Activated CD8-positive, alpha-beta memory T cell treated with anti-CD3 and anti-CD28 coated beads, Interleukin-2, amount 50 U/mL, for 1 hour (primary cell): ENCODE data around the gene LRRC45.

Source experiments
- DNase-seq: peaks from one replicate; pipeline ENCODE4 v3.0.0-alpha.2; 2020; ENCODE audit errors: extremely low read depth

The LRRC45 gene

GRCh38 chr17:82050761-82051641 is 27.9 kb downstream of the LRRC45 start:
- DNase-seq = no peak

GRCh38 chr17:82051776-82052637 is 28.9 kb downstream of the LRRC45 start, which contains the start of the genes GPS1 and RFNG:
Gene GPS1, plus strand, starts transcription at chr17:82051898. Its CDS starts 34 bp downstream, at chr17:82051932.
Gene RFNG, minus strand, starts transcription at chr17:82051811. Its CDS starts 45 bp downstream, at chr17:82051766.
- DNase-seq = peak; percentile 49

GRCh38 chr17:82052638-82053059 is 29.5 kb downstream of the LRRC45 start:
- DNase-seq = no peak

GRCh38 chr17:82053130-82053529 is 30.0 kb downstream of the LRRC45 start:
- DNase-seq = no peak

- no peak for DNase-seq
These were observed 30.6 kb downstream of the LRRC45 start for GRCh38 chr17:82053556-82054263.

- DNase-seq = no peak
These were observed 31.4 kb downstream of the LRRC45 start for GRCh38 chr17:82054351-82055022.

- DNase-seq = no peak
These were observed 32.2 kb downstream of the LRRC45 start for GRCh38 chr17:82055023-82055964.

GRCh38 chr17:82055965-82056728 is 33.0 kb downstream of the LRRC45 start:
- no peak for DNase-seq

GRCh38 chr17:82056729-82057621 is 33.9 kb downstream of the LRRC45 start:
- no peak for DNase-seq

- DNase-seq = no peak
These were observed 35.2 kb downstream of the LRRC45 start for GRCh38 chr17:82058230-82058854.

GRCh38 chr17:82058855-82059249 is 35.7 kb downstream of the LRRC45 start:
- no peak for DNase-seq

GRCh38 chr17:82059272-82060000 is 36.3 kb downstream of the LRRC45 start:
- DNase-seq = no peak

GRCh38 chr17:82060001-82060380 is 36.9 kb downstream of the LRRC45 start:
- DNase-seq = no peak

- no peak for DNase-seq
These were observed 37.5 kb downstream of the LRRC45 start for GRCh38 chr17:82060614-82061013.

GRCh38 chr17:82061047-82061925 is 38.2 kb downstream of the LRRC45 start:
- DNase-seq = no peak
